ENCODE measurements around the gene GYS2. TPM values are rescaled to one million over a fixed set of nuclear protein-coding genes. Genes with fewer than 3 reads are reported as not detected.

The GYS2 gene
- total RNA-seq, 2 donors from 2014 or later, result not detected

DNA sequence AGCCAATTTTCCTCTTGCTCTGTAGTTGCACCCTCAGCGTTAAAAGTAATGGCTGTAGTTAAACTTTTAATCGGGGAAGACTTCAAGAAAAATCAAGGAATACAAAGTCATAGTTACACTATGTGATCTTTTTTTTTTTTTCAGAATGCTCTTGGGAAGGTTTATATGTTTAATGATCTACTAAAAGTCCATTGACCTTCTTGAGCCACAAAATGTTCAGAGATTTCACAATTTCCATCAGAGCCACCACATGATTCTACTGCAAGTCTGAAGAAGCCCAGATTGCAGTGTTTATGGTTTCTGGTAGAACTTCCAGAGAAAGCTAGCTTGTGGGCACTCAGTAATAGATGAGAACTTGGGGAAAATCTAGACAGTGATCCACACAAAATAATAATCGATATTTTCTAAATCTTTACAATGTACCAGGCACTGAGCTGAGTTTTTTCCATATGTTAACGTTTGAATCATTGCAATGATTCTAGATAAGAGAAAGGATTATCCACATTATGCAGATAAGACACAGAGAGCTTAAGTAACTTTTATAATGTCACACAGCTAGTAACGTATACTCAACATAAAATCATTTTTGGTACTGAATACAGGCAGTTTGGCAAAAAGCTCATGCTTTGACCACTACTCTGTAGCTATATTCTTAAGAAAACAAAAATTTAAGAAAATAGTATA, 38.3 kb downstream of the GYS2 start:
- intact Hi-C loops (cut with DNase I), result no loop called here

DNA sequence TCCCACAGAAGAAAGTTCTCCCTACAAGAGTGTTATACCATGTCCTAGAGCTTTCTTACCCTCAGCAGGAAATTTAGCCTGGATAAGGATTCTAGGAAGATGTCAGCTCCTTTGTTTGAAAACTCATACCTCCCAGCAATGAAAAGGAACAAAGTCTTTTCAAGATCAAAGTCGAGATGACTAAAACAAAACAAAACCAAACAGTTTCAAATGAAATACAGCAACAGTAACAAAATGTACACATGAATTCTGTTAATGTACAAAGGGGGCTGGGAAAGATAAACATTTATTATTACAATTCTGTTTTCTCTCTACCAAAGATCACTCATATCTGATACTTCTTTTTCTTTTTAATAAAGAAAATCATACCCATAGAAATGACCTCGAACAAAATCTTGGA, 41.8 kb downstream of the GYS2 start:
- intact Hi-C loops (cut with DNase I), result no loop called here
- Histone ChIP-seq H3K36me3 (replicated peaks in 1 of 2; ENCODE audit: insufficient read depth in 1 of 2, low read depth in 2 of 2) (no peaks in the 10 kb centered on the region), H3K27me3 (no peaks in the 10 kb centered on the region), H3K4me1 (peaks cover 41% of the 10 kb centered on the region), H3K27ac (peak overlapping the region in 2 of 4 donors; percentile 0 to 24), H3K4me3 (no peak overlapping the region), H3K9me3 (no peaks in the 10 kb centered on the region)
- TF ChIP-seq, protein P1, sequence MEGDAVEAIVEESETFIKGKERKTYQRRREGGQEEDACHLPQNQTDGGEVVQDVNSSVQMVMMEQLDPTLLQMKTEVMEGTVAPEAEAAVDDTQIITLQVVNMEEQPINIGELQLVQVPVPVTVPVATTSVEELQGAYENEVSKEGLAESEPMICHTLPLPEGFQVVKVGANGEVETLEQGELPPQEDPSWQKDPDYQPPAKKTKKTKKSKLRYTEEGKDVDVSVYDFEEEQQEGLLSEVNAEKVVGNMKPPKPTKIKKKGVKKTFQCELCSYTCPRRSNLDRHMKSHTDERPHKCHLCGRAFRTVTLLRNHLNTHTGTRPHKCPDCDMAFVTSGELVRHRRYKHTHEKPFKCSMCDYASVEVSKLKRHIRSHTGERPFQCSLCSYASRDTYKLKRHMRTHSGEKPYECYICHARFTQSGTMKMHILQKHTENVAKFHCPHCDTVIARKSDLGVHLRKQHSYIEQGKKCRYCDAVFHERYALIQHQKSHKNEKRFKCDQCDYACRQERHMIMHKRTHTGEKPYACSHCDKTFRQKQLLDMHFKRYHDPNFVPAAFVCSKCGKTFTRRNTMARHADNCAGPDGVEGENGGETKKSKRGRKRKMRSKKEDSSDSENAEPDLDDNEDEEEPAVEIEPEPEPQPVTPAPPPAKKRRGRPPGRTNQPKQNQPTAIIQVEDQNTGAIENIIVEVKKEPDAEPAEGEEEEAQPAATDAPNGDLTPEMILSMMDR (IDR thresholded peaks at IDR 0.05), result no peak
- no peak for TF ChIP-seq POLR2A (IDR thresholded peaks at IDR 0.05)
- DNase-seq (no peak), ATAC-seq (no peak)
- WGBS, 2 donors, result 35 to 49% methylated on average over 2 of the region's 2 CpGs

More for the DNA sequence above, 38.3 kb downstream of the GYS2 start:
- Histone ChIP-seq H3K27me3 (no peaks in the 10 kb centered on the region), H3K27ac (no peak overlapping the region), H3K4me1 (peaks cover 22% of the 10 kb centered on the region), H3K9me3 (no peaks in the 10 kb centered on the region), H3K4me3 (no peak overlapping the region), H3K36me3 (replicated peaks in 1 of 2; ENCODE audit: insufficient read depth in 1 of 2, low read depth in 2 of 2) (no peaks in the 10 kb centered on the region)
- TF ChIP-seq POLR2A (IDR thresholded peaks at IDR 0.05), result no peak
- 64 to 69% methylated on average over 5 of the region's 5 CpGs for WGBS, 2 donors
- DNase-seq (peak in 1 of 4 donors; percentile 17), ATAC-seq (peak; percentile 68)

DNA sequence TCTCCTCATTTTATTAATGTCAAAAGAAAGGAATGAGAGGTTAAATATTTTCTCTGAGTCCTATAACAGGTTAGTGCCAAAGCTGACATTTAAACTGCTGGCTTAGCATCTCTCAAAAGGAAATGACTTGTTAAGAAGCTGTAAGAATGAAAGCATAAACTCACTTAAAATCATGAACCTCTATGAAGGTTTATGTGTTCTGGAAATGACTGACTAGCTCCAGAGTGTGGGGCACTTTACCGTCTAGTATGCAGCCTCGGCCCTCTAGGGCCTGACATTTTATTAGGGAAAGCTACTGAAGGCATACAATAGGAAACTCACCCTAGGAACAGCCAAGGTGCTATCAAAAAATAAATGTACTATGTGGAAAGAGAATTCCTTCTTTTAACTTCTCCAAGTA, 43.5 kb downstream of the GYS2 start:
- no peaks in the 10 kb centered on the region for H3K36me3 ChIP-seq (replicated peaks in 1 of 2; ENCODE audit: insufficient read depth in 1 of 2, low read depth in 2 of 2)
- H3K4me1 ChIP-seq, result peaks cover 34% of the 10 kb centered on the region
- TF ChIP-seq, protein P1 (IDR thresholded peaks at IDR 0.05), result no peak
- TF ChIP-seq POLR2A (IDR thresholded peaks at IDR 0.05), result no peak
- no peak overlapping the region for H3K4me3 ChIP-seq
- no peaks in the 10 kb centered on the region for H3K9me3 ChIP-seq
- H3K27me3 ChIP-seq, result no peaks in the 10 kb centered on the region
- intact Hi-C loops (cut with DNase I), result no loop called here
- WGBS, 2 donors, result 15 to 17% methylated on average over 2 of the region's 2 CpGs
- DNase-seq (peak in 1 of 4 donors; percentile 15), ATAC-seq (no peak)
- peak overlapping the region; percentile 7 to 69 (median 25) for H3K27ac ChIP-seq

DNA sequence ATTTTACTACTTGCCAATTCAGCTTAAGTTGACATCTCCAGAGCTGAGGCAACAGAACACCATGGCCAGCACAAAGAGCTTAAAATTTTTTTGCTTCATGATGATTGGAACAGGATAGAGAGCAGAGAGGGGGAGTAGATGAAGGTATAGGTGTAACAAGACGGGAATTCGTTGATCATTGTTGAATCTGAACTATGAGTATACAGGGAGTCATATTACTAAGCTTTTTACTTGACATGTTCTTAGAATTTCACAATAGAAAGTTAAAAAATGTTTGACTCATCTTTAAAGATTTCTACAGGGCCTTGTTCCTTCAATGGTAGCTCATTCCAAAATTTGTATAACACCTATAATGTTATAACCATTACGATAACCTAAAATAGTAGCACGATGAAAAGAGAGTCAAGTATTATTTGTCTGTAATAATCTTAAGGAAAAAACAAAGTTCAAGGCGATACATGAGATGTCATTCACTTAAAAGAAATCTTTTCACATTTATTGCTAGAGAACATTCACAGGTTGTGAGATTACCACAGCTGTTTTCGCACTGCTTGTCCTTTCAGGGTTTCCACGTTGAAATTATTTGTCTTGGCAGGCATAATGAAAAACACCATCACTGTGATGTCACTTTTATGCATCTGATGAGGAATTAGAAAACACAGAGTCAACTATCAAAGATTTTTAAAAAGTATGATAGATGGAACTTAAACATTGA, 44.6 kb downstream of the GYS2 start:
- ATAC-seq (peak; percentile 95), DNase-seq (peak; percentile 37 to 69 (median 60))
- no peak overlapping the region for H3K4me3 ChIP-seq
- WGBS, 2 donors, result 32 to 34% methylated on average over 7 of the region's 7 CpGs
- no peak for TF ChIP-seq POLR2A (IDR thresholded peaks at IDR 0.05)
- TF ChIP-seq, protein P1 (IDR thresholded peaks at IDR 0.05), result no peak
- H3K36me3 ChIP-seq (replicated peaks in 1 of 2; ENCODE audit: insufficient read depth in 1 of 2, low read depth in 2 of 2), result no peaks in the 10 kb centered on the region
- no peaks in the 10 kb centered on the region for H3K27me3 ChIP-seq
- peaks cover 28% of the 10 kb centered on the region for H3K4me1 ChIP-seq
- H3K27ac ChIP-seq, result peak overlapping the region; percentile 34 to 80 (median 56)
- intact Hi-C loops (cut with DNase I), result no loop called here
- no peaks in the 10 kb centered on the region for H3K9me3 ChIP-seq

DNA sequence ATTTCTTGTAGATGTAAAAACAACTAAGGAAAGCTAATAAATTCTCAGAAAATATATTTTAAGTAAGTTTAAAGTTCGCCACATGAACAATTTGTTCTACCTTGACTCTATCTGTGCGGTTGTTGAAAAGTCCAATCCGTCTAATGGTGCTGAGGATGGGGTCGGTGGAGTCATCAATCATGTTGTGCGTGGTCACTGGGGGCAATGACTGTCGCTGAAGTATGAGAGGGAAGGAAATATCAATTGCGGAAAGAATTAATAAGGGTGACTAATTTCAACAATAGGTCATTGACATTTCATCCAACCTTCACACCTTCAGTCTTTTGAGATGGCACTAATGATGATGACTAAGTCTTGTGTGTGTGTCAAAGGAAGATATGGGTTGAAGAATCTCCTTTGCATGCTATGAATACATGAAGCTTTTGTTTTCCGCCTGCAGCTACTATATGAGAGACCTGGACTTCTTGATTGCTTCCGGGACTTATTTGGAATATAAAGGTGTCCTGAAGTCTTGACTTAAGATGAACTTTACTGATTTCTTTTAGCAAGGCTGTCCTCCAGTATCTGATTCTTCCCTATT, 46.5 kb downstream of the GYS2 start:
- Histone ChIP-seq H3K27me3 (no peaks in the 10 kb centered on the region), H3K9me3 (no peaks in the 10 kb centered on the region), H3K4me3 (no peak overlapping the region), H3K4me1 (peaks cover 25% of the 10 kb centered on the region), H3K36me3 (replicated peaks in 1 of 2; ENCODE audit: insufficient read depth in 1 of 2, low read depth in 2 of 2) (no peaks in the 10 kb centered on the region), H3K27ac (no peak overlapping the region)
- DNase-seq, result no peak
- TF ChIP-seq POLR2A (IDR thresholded peaks at IDR 0.05), result no peak
- TF ChIP-seq, protein P1 (IDR thresholded peaks at IDR 0.05), result no peak
- no peak for ATAC-seq
- 80 to 89% methylated on average over 9 of the region's 9 CpGs for WGBS, 2 donors
- intact Hi-C loops (cut with DNase I), result no loop called here

All from body of pancreas (tissue), 4 donors.